ENCODE data around the gene OR10R2. TPM values are rescaled to one million over a fixed set of nuclear protein-coding genes. Genes with fewer than 3 reads are reported as not detected.
A peak's percentile ranks its signal among the peaks of the same experiment; 100 is the strongest.

Gene OR10R2
- total RNA-seq, 2 donors from 2014 or later: not detected

DNA sequence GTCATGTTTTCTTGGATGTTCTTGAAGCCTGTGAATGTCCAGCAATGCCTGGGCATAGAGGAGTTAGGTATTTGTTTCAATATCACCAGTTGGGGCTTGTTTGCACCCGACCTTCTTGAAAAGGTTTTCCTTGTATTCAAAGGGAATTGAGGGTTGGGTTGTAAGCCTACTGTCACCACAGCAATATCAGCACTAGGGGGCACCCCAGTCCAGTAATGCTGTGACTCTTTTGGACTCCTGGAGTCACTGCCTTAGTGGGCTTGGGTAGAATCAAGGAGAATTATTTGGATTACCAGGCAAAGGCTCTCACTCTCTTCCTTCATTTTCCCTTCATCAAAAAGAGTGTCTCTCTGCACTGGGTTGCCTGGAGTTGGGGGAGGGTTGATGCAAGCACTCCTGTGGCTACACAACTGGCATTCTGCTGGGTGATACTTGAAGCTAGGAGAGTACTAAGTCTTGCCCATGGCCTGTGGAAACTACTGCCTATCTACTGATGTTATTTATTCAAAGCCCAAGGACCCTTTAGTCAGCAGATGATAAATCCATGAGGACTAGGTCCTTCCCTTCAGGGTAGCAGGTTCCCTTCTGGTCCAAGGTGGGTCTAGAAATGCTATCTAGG lies 34.5 kb downstream of the OR10R2 start:
- Histone ChIP-seq H3K27ac (no peak overlapping the region), H3K9me3 (no peaks in the 10 kb centered on the region), H3K4me3 (no peak overlapping the region), H3K36me3 (replicated peaks in 1 of 2; ENCODE audit: insufficient read depth in 1 of 2, low read depth in 2 of 2) (no peaks in the 10 kb centered on the region), H3K4me1 (no peaks in the 10 kb centered on the region), H3K27me3 (no peaks in the 10 kb centered on the region)
- intact Hi-C loops (cut with DNase I): no loop called here
- WGBS, 2 donors: 14 to 50% methylated on average over 1 of the region's 1 CpG
- TF ChIP-seq POLR2A (IDR thresholded peaks at IDR 0.05): no peak
- TF ChIP-seq, protein P1, sequence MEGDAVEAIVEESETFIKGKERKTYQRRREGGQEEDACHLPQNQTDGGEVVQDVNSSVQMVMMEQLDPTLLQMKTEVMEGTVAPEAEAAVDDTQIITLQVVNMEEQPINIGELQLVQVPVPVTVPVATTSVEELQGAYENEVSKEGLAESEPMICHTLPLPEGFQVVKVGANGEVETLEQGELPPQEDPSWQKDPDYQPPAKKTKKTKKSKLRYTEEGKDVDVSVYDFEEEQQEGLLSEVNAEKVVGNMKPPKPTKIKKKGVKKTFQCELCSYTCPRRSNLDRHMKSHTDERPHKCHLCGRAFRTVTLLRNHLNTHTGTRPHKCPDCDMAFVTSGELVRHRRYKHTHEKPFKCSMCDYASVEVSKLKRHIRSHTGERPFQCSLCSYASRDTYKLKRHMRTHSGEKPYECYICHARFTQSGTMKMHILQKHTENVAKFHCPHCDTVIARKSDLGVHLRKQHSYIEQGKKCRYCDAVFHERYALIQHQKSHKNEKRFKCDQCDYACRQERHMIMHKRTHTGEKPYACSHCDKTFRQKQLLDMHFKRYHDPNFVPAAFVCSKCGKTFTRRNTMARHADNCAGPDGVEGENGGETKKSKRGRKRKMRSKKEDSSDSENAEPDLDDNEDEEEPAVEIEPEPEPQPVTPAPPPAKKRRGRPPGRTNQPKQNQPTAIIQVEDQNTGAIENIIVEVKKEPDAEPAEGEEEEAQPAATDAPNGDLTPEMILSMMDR (IDR thresholded peaks at IDR 0.05): peak in 2 of 7 experiments; percentile 24 to 25
- ATAC-seq (no peak), DNase-seq (peak in 2 of 4 donors; percentile 8 to 14)

DNA sequence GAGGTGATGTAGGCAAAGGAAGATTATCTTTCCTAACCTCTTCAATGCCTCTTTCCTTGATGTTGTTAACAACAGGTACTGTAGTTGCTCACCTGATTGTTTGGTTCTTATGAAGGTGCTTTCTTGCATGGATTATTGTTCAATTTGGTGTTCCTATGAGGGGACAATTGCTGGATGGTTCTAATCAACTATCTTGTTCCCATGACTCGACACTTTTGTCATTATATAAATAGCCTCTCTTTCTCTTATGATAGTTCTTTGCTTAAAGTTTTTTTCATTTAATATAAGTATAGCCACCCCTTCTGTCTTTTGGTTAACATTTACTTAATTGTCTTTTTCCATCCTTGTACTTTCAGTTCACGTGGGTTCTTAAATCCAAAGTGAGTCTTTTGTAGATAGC lies 35.5 kb downstream of the OR10R2 start:
- H3K36me3 ChIP-seq (replicated peaks in 1 of 2; ENCODE audit: insufficient read depth in 1 of 2, low read depth in 2 of 2): no peaks in the 10 kb centered on the region
- 56 to 65% methylated on average over 2 of the region's 2 CpGs for WGBS, 2 donors
- ATAC-seq (no peak), DNase-seq (no peak)
- H3K4me1 ChIP-seq: no peaks in the 10 kb centered on the region
- no peak for TF ChIP-seq POLR2A (IDR thresholded peaks at IDR 0.05)
- TF ChIP-seq, protein P1 (IDR thresholded peaks at IDR 0.05): no peak
- intact Hi-C loops (cut with DNase I): no loop called here
- H3K9me3 ChIP-seq: no peaks in the 10 kb centered on the region
- no peak overlapping the region for H3K27ac ChIP-seq
- no peak overlapping the region for H3K4me3 ChIP-seq
- no peaks in the 10 kb centered on the region for H3K27me3 ChIP-seq

DNA sequence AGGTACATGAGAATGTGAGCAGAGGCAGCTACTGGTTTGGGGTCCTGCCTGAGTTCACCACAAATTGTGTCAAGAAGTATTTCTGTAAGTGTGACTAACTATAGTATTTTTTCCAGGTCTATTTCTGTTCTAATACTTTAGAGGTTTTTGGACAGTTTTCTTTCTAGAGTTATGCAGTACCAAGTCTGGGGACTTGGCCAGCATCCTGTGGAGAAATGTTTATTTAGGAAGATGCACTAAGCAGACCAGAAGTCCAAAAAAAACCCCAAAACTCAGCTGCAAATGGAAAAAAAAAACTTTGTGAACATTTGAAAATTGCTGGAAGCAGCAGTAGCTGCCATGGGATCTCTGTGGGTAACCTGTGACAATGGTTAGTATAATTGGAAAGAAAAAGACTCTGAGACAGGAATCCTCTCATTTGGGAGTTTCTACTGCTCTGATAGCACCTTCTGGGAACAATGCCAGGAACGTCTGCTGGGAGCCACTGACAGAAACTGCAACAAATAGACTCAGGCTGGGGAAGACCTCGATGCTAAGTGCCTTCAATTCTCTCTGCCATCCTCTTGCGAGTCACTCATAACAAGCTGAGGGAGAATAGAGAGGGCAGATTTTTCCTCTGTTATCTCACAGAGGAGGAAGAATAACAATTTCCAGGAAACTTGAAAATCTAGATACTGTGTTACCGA lies 37.6 kb downstream of the OR10R2 start:
- Histone ChIP-seq H3K36me3 (replicated peaks in 1 of 2; ENCODE audit: insufficient read depth in 1 of 2, low read depth in 2 of 2) (no peaks in the 10 kb centered on the region), H3K9me3 (no peaks in the 10 kb centered on the region), H3K27ac (no peak overlapping the region), H3K27me3 (no peaks in the 10 kb centered on the region), H3K4me3 (no peak overlapping the region), H3K4me1 (no peaks in the 10 kb centered on the region)
- WGBS, 2 donors: 28 to 34% methylated on average over 4 of the region's 4 CpGs
- intact Hi-C loops (cut with DNase I): no loop called here
- ATAC-seq (no peak), DNase-seq (no peak)
- no peak for TF ChIP-seq POLR2A (IDR thresholded peaks at IDR 0.05)
- TF ChIP-seq, protein P1 (IDR thresholded peaks at IDR 0.05): no peak

DNA sequence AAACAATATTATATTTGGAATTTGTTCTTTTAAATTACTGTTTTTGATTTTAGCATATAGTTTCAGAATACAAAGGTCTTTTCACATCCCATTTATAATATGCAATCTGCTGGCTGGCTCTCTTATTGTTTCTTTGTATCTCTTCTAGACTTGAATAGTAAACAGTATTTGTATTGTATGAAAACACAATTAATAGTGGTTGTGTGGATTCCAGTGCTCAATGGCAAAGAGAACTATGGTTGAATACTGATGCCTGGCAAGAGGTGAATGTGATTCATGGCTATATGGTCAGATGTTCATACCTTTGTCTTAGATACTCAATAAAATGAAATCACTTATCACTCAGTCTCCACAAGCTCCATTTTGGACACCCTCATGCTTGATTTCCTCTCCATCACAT lies 44.9 kb downstream of the OR10R2 start:
- no peak for TF ChIP-seq POLR2A (IDR thresholded peaks at IDR 0.05)
- TF ChIP-seq, protein P1 (IDR thresholded peaks at IDR 0.05): no peak
- Histone ChIP-seq H3K27ac (no peak overlapping the region), H3K4me1 (no peaks in the 10 kb centered on the region), H3K36me3 (replicated peaks in 1 of 2; ENCODE audit: insufficient read depth in 1 of 2, low read depth in 2 of 2) (no peaks in the 10 kb centered on the region), H3K27me3 (no peaks in the 10 kb centered on the region), H3K4me3 (no peak overlapping the region), H3K9me3 (no peaks in the 10 kb centered on the region)
- DNase-seq: no peak
- no peak for ATAC-seq
- intact Hi-C loops (cut with DNase I): no loop called here

DNA sequence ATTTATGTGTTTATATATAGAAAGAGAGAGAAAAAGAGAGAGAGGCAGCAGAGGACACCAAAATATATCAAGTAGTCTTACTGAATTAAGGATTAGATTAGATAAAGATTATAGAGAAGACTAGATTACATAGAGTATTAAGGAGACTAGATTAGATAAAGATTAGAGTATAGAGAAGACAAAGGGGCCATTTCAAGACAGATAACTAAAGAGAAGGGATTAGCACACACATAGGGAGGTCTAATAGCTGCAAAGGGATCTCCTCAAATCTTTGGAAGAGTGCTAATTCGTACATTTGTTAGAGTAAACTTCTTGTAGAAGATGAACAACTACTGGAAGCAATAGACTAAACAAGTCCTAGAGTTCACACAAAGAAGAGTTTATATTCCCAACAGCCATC lies 48.0 kb downstream of the OR10R2 start:
- no peak for TF ChIP-seq POLR2A (IDR thresholded peaks at IDR 0.05)

More for the DNA sequence above, 48.0 kb downstream of the OR10R2 start:
- H3K27ac ChIP-seq: no peak overlapping the region
- no peak overlapping the region for H3K4me3 ChIP-seq
- intact Hi-C loops (cut with DNase I): no loop called here
- DNase-seq (no peak), ATAC-seq (no peak)
- H3K4me1 ChIP-seq: no peaks in the 10 kb centered on the region
- no peaks in the 10 kb centered on the region for H3K27me3 ChIP-seq
- WGBS, 2 donors: 28 to 32% methylated on average over 1 of the region's 1 CpG
- H3K9me3 ChIP-seq: no peaks in the 10 kb centered on the region
- H3K36me3 ChIP-seq (replicated peaks in 1 of 2; ENCODE audit: insufficient read depth in 1 of 2, low read depth in 2 of 2): no peaks in the 10 kb centered on the region
